H1 (cell line): Measurements from ENCODE around the gene GALK1. TPM values are rescaled to one million over a fixed set of nuclear protein-coding genes. Genes with fewer than 3 reads are reported as not detected.

Experiments used
- CTCF ChIA-PET: fragments of 300-600 bp; sonication (Branson Sonifier 250); formaldehyde crosslinking; loops from one replicate; lab custom pipeline; 2021; ENCODE audit not compliant: partially characterized antibody; lab: Charles Lee
- POLR2A ChIA-PET: fragments of 300-600 bp; sonication (Branson Sonifier 250); formaldehyde crosslinking; loops from one replicate; lab custom pipeline; 2021; ENCODE audit warnings: inconsistent platforms; ENCODE audit not compliant: partially characterized antibody; lab: Charles Lee
- DNase-seq, 2 experiments: peaks; one replicate each; pipeline versions ENCODE4 v3.0.0 to v3.0.0-alpha.2; 2010 to 2022; ENCODE audit warnings: low spot score in 2 of 2, low read depth in 1 of 2, mixed read lengths in 1 of 2
- FAIRE-seq: peaks from 2 replicates; lab custom pipeline; 2011; peaks lifted over from hg19 to GRCh38; lab: Jason Lieb, UNC
- H2AFZ ChIP-seq: 2 replicates; pipeline ENCODE4 v1.8.1; 2012; ENCODE audit warnings: low read length, inconsistent platforms
- H2AK5ac ChIP-seq: 2 replicates; pipeline ENCODE4 v1.6.1; 2013; ENCODE audit warnings: low read depth, low read length
- H2BK120ac ChIP-seq: replicated peaks from 2 replicates; pipeline ENCODE3; 2013; ENCODE audit warnings: low read depth, low read length, inconsistent platforms
- H2BK12ac ChIP-seq: 2 replicates; pipeline ENCODE4 v1.6.1; 2013; ENCODE audit warnings: low read depth, low read length
- H2BK15ac ChIP-seq: 2 replicates; pipeline ENCODE4 v1.6.1; 2013; ENCODE audit warnings: low read length
- H2BK20ac ChIP-seq: 2 replicates; pipeline ENCODE4 v1.6.1; 2013; ENCODE audit warnings: low read length
- H2BK5ac ChIP-seq: 2 replicates; pipeline ENCODE4 v1.6.1; 2013; ENCODE audit warnings: low read depth, low read length
- H3K14ac ChIP-seq: 2 replicates; pipeline ENCODE4 v1.6.1; 2013; ENCODE audit warnings: inconsistent platforms; ENCODE audit not compliant: insufficient read length
- H3K18ac ChIP-seq: 2 replicates; pipeline ENCODE4 v1.6.1; 2013; ENCODE audit warnings: low read length; ENCODE audit errors: extremely low read depth
- H3K23ac ChIP-seq: 2 replicates; pipeline ENCODE4 v1.6.1; 2013; ENCODE audit warnings: inconsistent platforms; ENCODE audit not compliant: insufficient read length
- H3K23me2 ChIP-seq: 2 replicates; pipeline ENCODE4 v1.6.1; 2013; ENCODE audit warnings: low read depth, low read length
- H3K27ac ChIP-seq: 2 replicates; pipeline ENCODE4 v1.6.1; 2011; ENCODE audit warnings: low read depth, low read length, inconsistent platforms
- H3K27me3 ChIP-seq, 4 experiments: replicated peaks in 1 of 4; 1 replicate in 1 of 4; 2 replicates in 3 of 4; pipeline versions ENCODE4 v1.6.1 to v1.8.1; 2011 to 2013; ENCODE audit warnings: low read length in 3 of 4, mild to moderate bottlenecking in 3 of 4, inconsistent platforms in 2 of 4, mixed read lengths in 2 of 4, moderate library complexity in 1 of 4; ENCODE audit not compliant: control insufficient read depth in 3 of 4, insufficient read depth in 3 of 4; ENCODE audit errors: extremely low read depth in 1 of 4
- H3K36me3 ChIP-seq, 4 experiments: 2 replicates each; pipeline versions ENCODE4 v1.6.1 to v1.8.1; 2011 to 2013; ENCODE audit warnings: mild to moderate bottlenecking in 4 of 4, low read length in 3 of 4, moderate library complexity in 2 of 4, control low read depth in 1 of 4, inconsistent platforms in 1 of 4; ENCODE audit not compliant: insufficient read depth in 4 of 4, control insufficient read depth in 2 of 4
- H3K4ac ChIP-seq: replicated peaks from 2 replicates; pipeline ENCODE3; 2013; ENCODE audit warnings: low read length, low read depth, mixed read lengths, inconsistent platforms; ENCODE audit not compliant: insufficient read length
- H3K4me1 ChIP-seq, 4 experiments: replicated peaks in 1 of 4; 1 replicate in 1 of 4; 2 replicates in 3 of 4; pipeline versions ENCODE4 v1.6.1 to v1.8.1; 2011 to 2013; ENCODE audit warnings: low read length in 3 of 4, inconsistent platforms in 2 of 4, mixed read lengths in 1 of 4; ENCODE audit not compliant: insufficient read depth in 4 of 4, control insufficient read depth in 3 of 4
- H3K4me2 ChIP-seq, 2 experiments: 2 replicates each; pipeline versions ENCODE4 v1.6.1 to v1.8.1; 2011 to 2013; ENCODE audit warnings: low read depth in 2 of 2, low read length in 2 of 2, control low read depth in 1 of 2, inconsistent platforms in 1 of 2, mild to moderate bottlenecking in 1 of 2; ENCODE audit not compliant: insufficient read depth in 1 of 2
- H3K4me3 ChIP-seq, 4 experiments: fragments of 200-600, 300-600 bp in 1 of 4; sonication (generic), shearing (Covaris generic), sonication (Bioruptor Twin) in 1 of 4; 2 replicates each; pipeline versions ENCODE4 v1.5.1 to v1.8.1; 2011 to 2016; ENCODE audit warnings: low read length in 4 of 4, low read depth in 3 of 4, control low read depth in 2 of 4, inconsistent platforms in 2 of 4, mild to moderate bottlenecking in 2 of 4, mixed read lengths in 1 of 4, moderate library complexity in 1 of 4; ENCODE audit not compliant: insufficient read depth in 2 of 4; ENCODE audit errors: extremely low read depth in 1 of 4
- H3K56ac ChIP-seq: replicated peaks from 2 replicates; pipeline ENCODE3; 2013; ENCODE audit warnings: low read depth, mild to moderate bottlenecking, mixed read lengths, low read length, inconsistent platforms; ENCODE audit not compliant: insufficient read length
- H3K79me1 ChIP-seq: 2 replicates; pipeline ENCODE4 v1.6.1; 2013; ENCODE audit warnings: low read depth, low read length, control low read depth
- H3K79me2 ChIP-seq, 2 experiments: 2 replicates each; pipeline versions ENCODE4 v1.6.1 to v1.8.1; 2012 to 2013; ENCODE audit warnings: low read length in 2 of 2, mild to moderate bottlenecking in 2 of 2, inconsistent platforms in 1 of 2; ENCODE audit not compliant: insufficient read depth in 2 of 2, control insufficient read depth in 1 of 2
- H3K9ac ChIP-seq, 4 experiments: replicated peaks in 1 of 4; 1 replicate in 1 of 4; 2 replicates in 3 of 4; pipeline versions ENCODE4 v1.6.1 to v1.8.1; 2011 to 2013; ENCODE audit warnings: low read depth in 3 of 4, low read length in 3 of 4, control low read depth in 2 of 4, mild to moderate bottlenecking in 2 of 4, moderate library complexity in 2 of 4, inconsistent platforms in 1 of 4; ENCODE audit errors: extremely low read depth in 1 of 4
- H3K9me3 ChIP-seq, 2 experiments: 2 replicates each; pipeline versions ENCODE4 v1.6.1 to v1.8.1; 2012 to 2013; ENCODE audit warnings: mild to moderate bottlenecking in 2 of 2, moderate library complexity in 2 of 2, control low read depth in 1 of 2, inconsistent platforms in 1 of 2, low read depth in 1 of 2, low read length in 1 of 2, mixed read lengths in 1 of 2; ENCODE audit not compliant: insufficient read depth in 2 of 2
- H4K20me1 ChIP-seq, 2 experiments: replicated peaks in 1 of 2; 2 replicates each; pipeline versions ENCODE3 to v1.8.1; 2011 to 2013; ENCODE audit warnings: inconsistent platforms in 2 of 2, low read length in 2 of 2, mild to moderate bottlenecking in 1 of 2; ENCODE audit not compliant: insufficient read depth in 2 of 2, control insufficient read depth in 1 of 2
- H4K5ac ChIP-seq: 2 replicates; pipeline ENCODE4 v1.6.1; 2013; ENCODE audit warnings: low read length, low read depth, mixed read lengths, inconsistent platforms; ENCODE audit not compliant: insufficient read length
- H4K8ac ChIP-seq: 2 replicates; pipeline ENCODE4 v1.8.0; 2013; ENCODE audit warnings: mild to moderate bottlenecking, moderate library complexity, low read length, inconsistent platforms; ENCODE audit not compliant: insufficient read depth; ENCODE audit errors: extremely low read depth
- H4K91ac ChIP-seq: replicated peaks from 2 replicates; pipeline ENCODE3; 2013; ENCODE audit warnings: low read length, mixed read lengths, inconsistent platforms; ENCODE audit not compliant: insufficient read length
- ASH2L ChIP-seq: fragments of 200-600, 300-600 bp; sonication (generic); IDR thresholded peaks from one replicate; pipeline ENCODE4 v1.7.1; 2017; ENCODE audit warnings: low read length
- ATF3 ChIP-seq: IDR thresholded peaks from 2 replicates; pipeline ENCODE4 v1.6.1; 2011; ENCODE audit warnings: low read depth, mild to moderate bottlenecking, low read length; ENCODE audit not compliant: insufficient read depth
- CTBP2 ChIP-seq: IDR thresholded peaks from 2 replicates; pipeline ENCODE4 v1.7.0; 2011; ENCODE audit warnings: borderline replicate concordance, mild to moderate bottlenecking, moderate library complexity, mixed read lengths, low read length; ENCODE audit not compliant: insufficient read depth, insufficient read length
- HDAC2 ChIP-seq, 2 experiments: fragments of 300-600 bp in 1 of 2; sonication (generic) in 1 of 2; IDR thresholded peaks; 2 replicates each; pipeline ENCODE4 v1.6.1; 2011 to 2012; ENCODE audit warnings: low read depth in 2 of 2, low read length in 2 of 2, mild to moderate bottlenecking in 2 of 2, moderate library complexity in 2 of 2, borderline replicate concordance in 1 of 2, inconsistent platforms in 1 of 2
- KDM1A ChIP-seq: fragments of 200-600, 300-600 bp; sonication (generic); IDR thresholded peaks from 2 replicates; pipeline ENCODE4 v1.7.1; 2016; ENCODE audit warnings: mild to moderate bottlenecking, low read length, borderline replicate concordance
- KDM4A ChIP-seq: IDR thresholded peaks from one replicate; pipeline ENCODE4 v1.7.1; 2012; ENCODE audit warnings: low read depth, mild to moderate bottlenecking, moderate library complexity, low read length, inconsistent platforms; ENCODE audit not compliant: severe bottlenecking
- SIRT6 ChIP-seq: IDR thresholded peaks from one replicate; pipeline ENCODE4 v1.7.1; 2012; ENCODE audit warnings: low read length, inconsistent platforms
- SP4 ChIP-seq: IDR thresholded peaks from 2 replicates; pipeline ENCODE4 v1.6.1; 2012; ENCODE audit warnings: low read length, inconsistent platforms
- YY1 ChIP-seq: IDR thresholded peaks from 2 replicates; pipeline ENCODE4 v1.6.1; 2011; ENCODE audit warnings: low read depth, mild to moderate bottlenecking, low read length
- WGBS, 2 experiments: shearing (Covaris generic) in 1 of 2; methylation state at CpG; one replicate each; pipeline versions ENCODE4 v1.1.6 to v1.1.7; 2013 to 2015; ENCODE audit warnings: low lambda C conversion rate in 2 of 2, mixed read lengths in 2 of 2, inconsistent platforms in 1 of 2, low coverage in 1 of 2, missing lambda C conversion rate in 1 of 2; ENCODE audit not compliant: insufficient replicate concordance in 2 of 2, insufficient coverage in 1 of 2, insufficient read length in 1 of 2; ENCODE audit errors: extremely low coverage in 1 of 2, missing lambda C conversion rate in 1 of 2; 5-methylcytosine and 5-hydroxymethylcytosine counted together
- polyA plus RNA-seq, 7 experiments: library from polyadenylated mRNA; depleted of rRNA in 3 of 7; stranded (reverse) in 5 of 7; unstranded in 2 of 7; fragments of >200 nt in 5 of 7; fragments of 200-250 nt in 2 of 7; gene quantifications; 1 replicate in 5 of 7; 2 replicates in 1 of 7; 4 replicates in 1 of 7; pipeline versions ENCODE4 v1.2.1 to v1.2.3, GENCODE V29; 2011 to 2013; ENCODE audit warnings: missing spikeins in 2 of 7, mixed read lengths in 2 of 7
- total RNA-seq: library from RNA; stranded (reverse); fragmentation: NEBNext Ultra II Directional; extraction: Animal tissue kit (Norgen Biotek cat#: 25700); gene quantifications from 2 replicates; pipeline ENCODE4 v1.2.1, GENCODE V29; 2021

Gene GALK1
- total and polyA plus RNA-seq, 2 of the 8 experiments (the other 6 are each of a cell fraction or from before 2014, with no cell fraction given) = 34.1 to 47.9 TPM

- Histone ChIP-seq H3K27me3 (peaks cover 0 to 2% (median 0%) of the 10 kb centered on the region in 4 experiments; a peak in 1 of 7 replicates), H2BK5ac (no peak overlapping the region), H4K5ac (no peak overlapping the region), H3K9ac (peak overlapping the region in 2 of 4 experiments; percentile 29 to 39; a peak in 1 of 7 replicates), H4K8ac (peak overlapping the region; percentile 80), H3K27ac (no peak overlapping the region), H2BK15ac (no peak overlapping the region), H3K23me2 (no peaks in the 10 kb centered on the region; the same call in 1 of the 2 replicates), H3K56ac (no peak overlapping the region), H2BK120ac (no peak overlapping the region), H3K79me1 (no peaks in the 10 kb centered on the region), H3K4me3 (peak overlapping the region; percentile 11 to 59 (median 21); a peak in 5 of 8 replicates), H3K79me2 (no peaks in the 10 kb centered on the region), H4K20me1 (peaks cover 0 to 5% of the 10 kb centered on the region in 2 experiments), H3K23ac (no peak overlapping the region), H2BK20ac (no peak overlapping the region), H3K36me3 (no peaks in the 10 kb centered on the region), H3K14ac (no peak overlapping the region), H2AK5ac (peak overlapping the region; percentile 69; the same call in 1 of the 2 replicates), H4K91ac (peak overlapping the region; percentile 73), H3K18ac (no peak overlapping the region; the same call in 1 of the 2 replicates), H2AFZ (peak overlapping the region; percentile 65; the same call in 1 of the 2 replicates), H3K9me3 (no peaks in the 10 kb centered on the region), H3K4me2 (peak overlapping the region; percentile 7 to 73; a peak in 3 of 4 replicates), H3K4ac (peak overlapping the region; percentile 53), H2BK12ac (no peak overlapping the region), H3K4me1 (peaks cover 0 to 5% (median 3%) of the 10 kb centered on the region in 4 experiments; a peak in 4 of 7 replicates)
- DNase-seq (no peak), FAIRE-seq (no peak)
- 76% methylated on average over 19 of the region's 19 CpGs; no CpG with 5 or more reads in 1 of the 2 experiments for WGBS, 2 experiments
- POLR2A ChIA-PET = interaction anchor here (0.9 to 15.1 kb wide), 16 partner anchors 10 to 485 kb away, joined by 3 to 425 read pairs (median 3); partner anchors contain the start of genes GALK1, ITGB4 and UNK
- CTCF ChIA-PET = interaction anchor here (0.8 to 19.5 kb wide), 35 partner anchors 9 to 255 kb away, joined by 3 to 359 read pairs (median 5); partner anchors contain the start of genes GALK1, SMIM5 and UNK
- TF ChIP-seq HDAC2 (IDR thresholded peaks at IDR 0.05; ENCODE audit: borderline replicate concordance in 1 of 2, low read depth in 2 of 2, low read length in 2 of 2) (peak in 1 of 2 experiments; percentile 89; a peak in 2 of 4 replicates), YY1 (no peak), CTBP2 (no peak), ASH2L (no peak), KDM1A (peak; percentile 98), SP4 (0 out of 2 replicates have a peak, but pooled peaks have one; percentile 26), ATF3 (no peak), KDM4A (no peak), SIRT6 (no peak)
Observed at GRCh38 chr17:75752802-75753513, 12.0 kb downstream of the GALK1 start.
